HuH-7.5 (cell line): ENCODE results near the gene SDHA.
"Not testable (repeated sequence)": the region's sequence is repeated elsewhere in the genome, so short reads cannot be mapped to it uniquely, and the experiment has no call there.

Experiments used
- DNase-seq: peaks from one replicate; pipeline ENCODE4 v3.0.0; 2011; ENCODE audit warnings: low spot score

SDHA gene

GRCh38 chr5:198516-199196 lies 19.5 kb upstream of the SDHA start:
- no peak for DNase-seq

DNA sequence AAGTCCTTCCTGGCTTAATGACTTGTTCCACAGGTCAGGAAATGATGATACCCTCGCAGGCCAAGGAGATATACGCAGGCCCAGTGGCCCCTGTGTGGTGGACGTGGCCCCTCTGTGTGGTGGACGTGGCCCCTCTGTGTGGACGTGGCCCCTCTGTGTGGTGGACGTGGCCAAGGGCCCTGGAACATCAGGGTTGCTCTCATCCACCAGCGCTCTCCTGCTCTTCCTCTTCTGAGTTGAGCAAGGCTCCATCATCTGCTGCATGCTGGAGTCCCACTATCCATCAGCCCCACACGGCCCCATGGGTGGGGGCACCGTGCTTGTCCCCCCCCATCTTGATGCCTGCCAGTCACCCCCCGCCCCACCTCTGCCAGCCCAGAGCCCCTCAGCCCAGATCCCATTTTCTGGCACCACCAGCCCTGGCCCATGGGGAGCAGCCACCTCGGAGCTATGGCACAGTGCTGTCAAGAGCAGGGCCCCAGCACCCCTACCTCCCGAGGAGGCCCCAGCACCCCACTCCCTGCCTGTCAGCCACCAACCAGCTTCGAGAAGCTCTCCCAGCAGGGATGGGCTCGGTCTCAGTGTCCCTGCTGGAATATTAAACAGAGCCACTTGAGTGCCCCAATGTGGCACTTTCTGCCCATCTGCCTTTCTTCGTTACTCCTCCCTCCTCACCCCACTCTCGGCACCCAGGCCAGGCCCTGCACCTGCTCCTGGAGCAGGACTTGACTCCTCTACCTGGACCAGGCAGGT lies 18.7 kb upstream of the SDHA start:
- no peak for DNase-seq

DNA sequence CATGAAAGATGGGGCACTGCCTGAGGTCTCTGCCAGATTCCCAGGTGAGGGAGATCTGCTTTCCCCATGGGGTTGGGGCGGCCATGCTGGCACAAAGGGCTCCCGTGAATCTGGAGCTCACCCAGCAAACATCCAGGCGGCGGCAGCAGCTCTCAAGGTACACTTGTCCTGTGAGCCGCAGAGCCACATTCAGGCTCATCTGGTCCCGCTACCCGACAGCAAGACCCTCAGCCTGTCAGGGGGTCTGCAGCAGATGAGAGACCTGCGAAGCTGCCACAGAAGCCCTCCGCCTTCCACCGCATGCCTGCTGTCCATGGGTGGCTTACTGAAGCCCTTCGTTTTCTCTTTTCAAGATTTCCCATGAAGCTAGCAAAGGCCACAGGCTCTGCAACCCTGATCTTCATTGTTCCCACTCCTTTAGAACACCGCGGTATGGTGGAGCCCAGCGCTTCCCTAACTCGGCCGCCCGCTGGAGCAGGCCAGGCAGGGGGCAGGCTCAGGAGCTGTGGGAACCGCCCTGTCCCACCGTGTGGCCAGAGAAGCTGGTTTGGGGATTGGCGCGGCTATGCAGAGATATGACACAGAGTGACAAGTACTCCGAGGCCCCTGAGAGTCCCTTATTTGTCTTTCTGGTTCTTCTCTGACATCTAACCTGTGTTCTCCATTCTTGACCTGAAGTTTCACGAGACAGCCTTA lies 18.0 kb upstream of the SDHA start:
- no peak for DNase-seq

DNA sequence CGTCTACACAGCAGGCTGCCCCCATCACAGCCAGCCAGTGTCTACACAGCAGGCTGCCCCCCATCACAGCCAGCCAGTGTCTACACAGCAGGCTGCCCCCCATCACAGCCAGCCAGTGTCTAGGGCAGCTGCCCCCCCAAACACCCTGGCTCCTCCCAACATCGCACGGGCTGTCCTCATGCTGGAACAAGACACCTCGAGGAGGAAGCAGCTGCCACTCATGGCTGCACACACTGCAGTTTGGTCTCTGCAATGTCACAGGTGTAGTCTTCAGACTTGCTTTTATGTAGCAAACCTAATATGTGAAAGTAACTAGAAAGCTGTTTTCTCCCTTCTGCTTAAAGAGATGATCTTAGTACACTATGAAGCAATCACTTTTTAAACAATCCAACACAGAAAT lies 17.1 kb upstream of the SDHA start:
- no peak for DNase-seq

DNA sequence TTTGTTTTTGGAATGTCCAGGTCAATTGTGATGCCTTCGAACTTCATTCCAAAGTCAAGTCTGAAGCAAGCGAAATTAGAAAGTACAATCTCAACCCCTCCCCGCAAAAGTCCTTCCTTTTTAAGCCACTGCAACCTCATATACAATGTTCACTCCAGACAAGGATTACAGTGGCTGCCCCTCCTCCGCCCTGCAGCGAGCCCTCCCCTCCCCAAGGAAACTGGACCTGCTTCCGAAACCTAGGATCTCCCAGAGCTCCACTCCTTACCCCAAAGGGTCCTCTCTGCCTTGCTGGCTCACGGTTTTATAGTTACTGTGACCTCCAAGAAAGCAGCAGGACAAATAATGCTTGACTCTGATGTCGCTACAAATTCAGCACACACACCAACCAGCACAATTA lies 16.4 kb upstream of the SDHA start:
- no peak for DNase-seq

DNA sequence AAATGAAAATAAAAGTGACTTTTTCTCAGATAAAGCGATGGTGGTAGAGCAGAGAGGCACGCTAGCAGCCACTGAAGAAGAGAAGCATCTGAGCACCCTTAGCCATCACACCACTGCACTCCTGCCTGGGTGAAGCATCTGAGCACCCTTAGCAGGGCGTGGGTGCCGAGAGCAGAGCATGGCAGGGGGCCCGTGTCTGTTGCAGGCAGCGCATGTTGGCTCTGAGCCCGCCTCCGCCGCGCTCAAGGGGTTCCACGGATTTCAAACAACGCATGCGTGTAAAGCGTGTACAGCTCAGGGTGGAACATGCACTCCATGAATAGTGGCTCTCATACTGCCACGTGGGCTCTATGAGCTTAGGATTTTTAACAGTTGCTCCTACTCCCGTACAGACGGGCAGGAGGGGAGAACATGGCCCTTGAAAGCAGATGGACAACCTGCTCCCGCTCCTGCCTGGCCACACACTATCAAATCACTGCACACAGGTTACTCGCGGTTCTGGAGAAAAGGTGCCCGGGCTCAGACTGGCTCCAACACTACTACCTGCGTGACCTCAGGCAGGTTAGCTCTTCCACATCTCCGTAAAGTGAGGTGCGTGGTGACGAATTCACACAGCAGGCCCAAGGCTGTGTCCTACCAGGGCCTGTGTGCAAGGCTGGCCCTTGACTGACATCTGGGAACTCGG lies 14.7 kb upstream of the SDHA start:
- no peak for DNase-seq

GRCh38 chr5:204001-204400 lies 14.1 kb upstream of the SDHA start:
- DNase-seq: no peak

GRCh38 chr5:204462-204861 lies 13.7 kb upstream of the SDHA start:
- no peak for DNase-seq

- DNase-seq: no peak
These were observed 13.0 kb upstream of the SDHA start for GRCh38 chr5:204966-205670.

DNA sequence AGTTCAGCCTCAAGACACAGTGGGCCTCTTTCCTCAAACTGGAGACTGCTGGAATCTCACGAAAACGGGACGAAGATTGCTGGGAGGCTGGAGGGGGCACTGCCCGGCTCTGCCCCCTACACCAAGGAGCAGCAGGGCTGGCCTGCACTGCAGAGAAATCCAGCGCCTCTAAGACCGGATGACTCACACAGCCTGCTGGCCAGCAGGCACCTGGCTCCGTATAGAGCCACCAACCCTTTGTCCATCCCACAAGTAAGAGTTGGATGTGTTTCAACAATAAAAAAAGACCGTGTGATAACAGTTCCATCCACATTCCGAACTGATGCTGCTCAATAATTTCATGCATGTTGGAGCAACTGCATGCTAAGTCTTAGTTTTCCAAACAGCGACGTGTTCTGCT lies 11.7 kb upstream of the SDHA start:
- no peak for DNase-seq

DNA sequence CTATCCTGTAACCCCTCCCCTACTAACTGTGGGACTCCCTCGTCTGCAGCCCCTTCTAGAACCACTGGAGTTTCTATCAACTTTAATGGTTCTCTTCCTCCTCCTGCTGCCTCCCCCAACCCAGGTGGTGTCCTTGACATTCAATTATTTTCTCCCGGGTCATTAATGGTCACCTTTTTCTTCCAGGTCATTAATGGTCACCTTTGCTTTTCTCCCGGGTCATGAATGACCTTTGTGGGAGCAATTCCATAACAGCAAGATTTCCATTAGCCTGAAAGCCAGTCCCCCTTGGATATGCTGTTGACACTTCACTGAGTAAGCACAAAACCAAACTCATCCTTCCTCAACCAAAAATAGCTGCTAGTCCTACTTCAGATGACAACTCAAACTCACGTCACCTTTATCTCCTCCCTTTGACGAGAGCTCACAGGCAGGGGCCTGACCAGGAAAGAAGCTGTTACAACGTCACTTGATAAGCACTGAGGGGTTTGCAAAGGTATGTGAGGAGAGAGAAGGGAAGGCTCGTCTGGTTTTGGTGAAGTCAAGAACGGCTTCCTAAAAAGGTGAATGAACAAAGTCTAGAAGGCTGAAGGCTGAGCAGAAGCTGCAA lies 11.1 kb upstream of the SDHA start:
- no peak for DNase-seq

DNA sequence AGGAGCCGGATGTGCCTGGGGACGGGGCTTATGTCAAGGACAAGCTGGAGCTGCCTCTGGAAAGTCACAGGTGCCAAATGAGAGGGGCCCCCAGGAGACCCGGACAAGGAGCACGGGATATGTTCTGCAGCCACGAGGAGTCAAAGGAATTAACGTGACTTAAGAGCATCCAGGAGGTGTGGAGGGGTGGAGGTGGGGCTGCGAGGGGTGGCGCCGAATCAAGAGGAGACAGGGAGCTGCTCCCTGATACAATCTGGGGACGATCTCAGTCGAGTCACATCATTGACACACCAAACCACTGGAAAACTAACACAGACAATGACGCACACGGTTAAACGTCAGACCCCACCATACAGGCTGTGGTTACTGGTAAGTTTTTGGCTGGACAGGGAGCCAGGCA lies 10.5 kb upstream of the SDHA start:
- DNase-seq: no peak

- DNase-seq: no peak
These were observed 9.5 kb upstream of the SDHA start for GRCh38 chr5:208449-209114.

- DNase-seq: no peak
These were observed 4.2 kb upstream of the SDHA start for GRCh38 chr5:213803-214395.

- DNase-seq: not testable (repeated sequence)
These were observed 2.9 kb upstream of the SDHA start for GRCh38 chr5:215256-215655.

DNA sequence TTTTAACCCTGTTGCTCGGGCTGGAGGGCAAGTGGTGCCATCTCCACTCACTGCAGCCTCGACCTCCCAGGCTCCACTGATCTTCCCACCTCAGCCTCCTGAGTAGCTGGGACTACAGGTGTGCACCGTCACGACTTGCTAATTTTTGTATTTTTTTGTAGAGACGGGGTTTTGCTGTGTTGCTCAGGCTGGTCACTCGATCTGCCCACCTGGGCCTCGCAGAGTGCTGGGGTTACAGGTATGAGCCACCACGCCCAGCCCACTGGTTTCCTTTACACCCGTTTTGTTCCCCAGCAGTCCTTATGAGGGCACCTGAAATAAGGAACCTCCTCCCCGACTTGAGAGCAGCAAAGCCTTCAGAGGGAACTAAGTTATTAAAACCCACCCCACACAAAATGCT lies 2.0 kb upstream of the SDHA start:
- not testable (repeated sequence) for DNase-seq

DNA sequence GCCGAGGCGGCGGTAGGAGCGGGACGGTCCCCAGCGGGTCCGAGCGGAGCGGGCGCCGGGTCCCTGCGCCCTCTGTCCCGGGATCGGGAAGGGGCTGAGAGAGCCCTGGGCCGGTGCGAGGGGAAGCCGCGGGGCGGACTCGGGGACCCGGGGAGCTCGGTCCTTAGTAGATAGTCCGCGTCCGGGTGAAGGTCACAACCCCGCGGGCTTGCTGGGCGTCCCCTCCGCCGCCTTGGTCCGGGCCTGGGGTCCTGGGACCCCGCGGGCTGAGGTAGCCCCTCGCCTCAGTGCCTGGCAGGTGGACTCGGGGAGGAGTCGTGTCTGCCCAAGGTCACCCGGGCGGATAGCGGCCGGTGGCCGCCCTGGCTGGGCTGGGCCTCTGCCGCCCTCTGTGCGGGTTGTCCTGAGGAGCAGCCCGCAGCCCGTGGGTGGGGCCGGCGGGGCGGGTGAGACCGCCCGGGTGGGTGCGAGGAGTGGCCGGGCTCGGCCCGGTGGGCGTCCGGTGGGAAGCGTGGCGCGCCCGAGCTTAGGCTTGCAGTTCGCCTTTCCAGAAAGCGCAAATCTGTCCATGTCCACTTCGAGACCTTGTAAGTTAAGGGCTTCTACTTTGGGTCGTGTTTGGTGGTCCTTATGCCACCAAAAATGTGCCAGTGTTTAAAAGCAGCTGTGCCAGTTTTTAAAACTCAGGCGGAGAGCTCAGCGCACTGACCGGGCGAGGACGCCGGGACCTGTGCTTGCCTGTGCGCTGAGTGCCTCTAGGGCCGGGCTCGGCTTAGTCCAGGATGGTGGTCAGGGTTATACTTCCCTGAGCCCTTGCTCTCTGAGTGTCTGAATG lies 554 bp downstream of the SDHA start:
- peak; percentile 23 for DNase-seq

GRCh38 chr5:219460-219863 lies 1.3 kb downstream of the SDHA start:
- no peak for DNase-seq

DNA sequence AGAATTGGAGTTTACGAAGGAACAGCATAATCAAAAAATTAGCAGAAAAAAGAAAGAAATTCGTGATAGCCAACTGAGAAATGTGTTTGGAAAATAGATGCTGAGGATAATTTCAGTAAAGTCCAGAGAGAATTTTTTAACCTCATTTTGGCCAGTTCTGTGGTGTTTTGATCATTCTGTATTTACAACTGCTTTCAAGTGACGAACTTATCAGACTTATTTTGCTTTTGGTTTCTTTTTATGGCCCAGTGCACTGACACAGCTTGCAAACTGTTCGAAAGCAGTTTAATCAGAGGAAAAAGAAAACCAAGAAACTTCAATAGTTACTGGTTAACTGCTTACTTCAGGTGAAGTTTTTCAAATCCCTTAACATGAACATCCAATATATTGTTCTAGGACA lies 1.9 kb downstream of the SDHA start:
- DNase-seq: no peak
